ENCODE results near the gene BCAR3.

Gene BCAR3

GRCh38 chr1:93628681-93629080, 53.0 kb downstream of the BCAR3 start:
- H3K4me3 ChIP-seq (ENCODE audit: low read depth in 1 of 2, low read length in 2 of 2) = no peak overlapping the region
- no peak overlapping the region for H3K27ac ChIP-seq (ENCODE audit: low read length)
- H3K36me3 ChIP-seq (ENCODE audit: insufficient read depth, low read length) = no peaks in the 10 kb centered on the region
- no peak for TF ChIP-seq EZH2 (IDR thresholded peaks at IDR 0.05; ENCODE audit: borderline replicate concordance, low read depth, low read length, severe bottlenecking)
- no peak for TF ChIP-seq CTCF (IDR thresholded peaks at IDR 0.05; ENCODE audit: borderline replicate concordance, extremely low read depth, low read length, poor library complexity, severe bottlenecking)
- H2AFZ ChIP-seq (ENCODE audit: low read depth, low read length) = no peak overlapping the region
- no peak overlapping the region for H3K9ac ChIP-seq (ENCODE audit: low read depth, low read length)
- no peaks in the 10 kb centered on the region for H3K79me2 ChIP-seq (ENCODE audit: insufficient read depth, low read length)
- H3K4me1 ChIP-seq (ENCODE audit: insufficient read depth, low read length) = no peaks in the 10 kb centered on the region
- no peak overlapping the region for H3K4me2 ChIP-seq (ENCODE audit: insufficient read depth, low read length)
- no peaks in the 10 kb centered on the region for H3K27me3 ChIP-seq (ENCODE audit: insufficient read depth, low read length, poor library complexity)
- no peaks in the 10 kb centered on the region for H4K20me1 ChIP-seq (ENCODE audit: insufficient read depth, low read length)
- ATAC-seq (ENCODE audit: insufficient read depth, low read depth) (no peak), DNase-seq (no peak)
- H3K9me3 ChIP-seq (ENCODE audit: insufficient read depth, low read length, severe bottlenecking) = no peaks in the 10 kb centered on the region

DNA sequence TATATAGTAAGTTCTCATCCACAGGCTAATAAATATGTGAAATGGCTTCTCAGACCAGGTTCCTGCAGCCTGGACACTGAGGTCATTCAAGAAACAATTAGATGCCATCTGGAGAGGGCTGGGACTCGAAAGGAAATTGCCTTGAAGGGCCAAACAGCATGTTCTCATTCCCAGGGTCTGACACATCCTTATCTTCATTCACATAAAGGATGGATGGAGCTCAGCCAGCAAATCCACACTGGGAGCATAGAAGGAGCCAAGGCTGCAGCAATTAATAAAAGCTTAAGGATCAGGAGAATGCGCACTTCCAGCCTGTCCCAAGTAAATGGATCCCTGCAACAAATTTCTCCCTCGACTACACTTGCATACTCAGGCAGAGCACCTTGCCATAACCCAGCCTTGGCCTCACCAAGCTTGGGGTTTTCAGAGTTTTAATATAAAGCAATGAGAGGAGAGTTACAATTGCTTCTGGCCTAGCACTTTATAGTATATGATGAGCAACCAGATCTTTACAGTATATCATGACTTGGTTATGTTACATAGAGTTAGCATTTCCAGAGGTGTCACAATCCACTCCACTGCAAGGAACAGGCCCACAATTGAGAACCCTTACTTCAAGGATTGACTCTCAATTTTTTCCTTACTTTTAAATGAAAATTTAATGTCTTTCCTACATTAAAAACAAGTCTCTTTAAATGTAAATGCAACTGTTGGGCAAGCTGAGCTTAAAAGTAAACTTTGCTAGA, 55.9 kb downstream of the BCAR3 start:
- no peaks in the 10 kb centered on the region for H3K79me2 ChIP-seq (ENCODE audit: insufficient read depth, low read length)
- no peaks in the 10 kb centered on the region for H3K9me3 ChIP-seq (ENCODE audit: insufficient read depth, low read length, severe bottlenecking)
- ATAC-seq (ENCODE audit: insufficient read depth, low read depth) = no peak
- no peaks in the 10 kb centered on the region for H3K27me3 ChIP-seq (ENCODE audit: insufficient read depth, low read length, poor library complexity)
- no peaks in the 10 kb centered on the region for H4K20me1 ChIP-seq (ENCODE audit: insufficient read depth, low read length)
- H3K9ac ChIP-seq (ENCODE audit: low read depth, low read length) = no peak overlapping the region
- no peaks in the 10 kb centered on the region for H3K4me1 ChIP-seq (ENCODE audit: insufficient read depth, low read length)
- no peak for TF ChIP-seq EZH2 (IDR thresholded peaks at IDR 0.05; ENCODE audit: borderline replicate concordance, low read depth, low read length, severe bottlenecking)
- TF ChIP-seq CTCF (IDR thresholded peaks at IDR 0.05; ENCODE audit: borderline replicate concordance, extremely low read depth, low read length, poor library complexity, severe bottlenecking) = no peak
- no peak overlapping the region for H3K4me3 ChIP-seq (ENCODE audit: low read depth in 1 of 2, low read length in 2 of 2)
- DNase-seq = no peak
- H3K27ac ChIP-seq (ENCODE audit: low read length) = no peak overlapping the region
- no peaks in the 10 kb centered on the region for H3K36me3 ChIP-seq (ENCODE audit: insufficient read depth, low read length)
- H2AFZ ChIP-seq (ENCODE audit: low read depth, low read length) = no peak overlapping the region
- H3K4me2 ChIP-seq (ENCODE audit: insufficient read depth, low read length) = no peak overlapping the region

DNA sequence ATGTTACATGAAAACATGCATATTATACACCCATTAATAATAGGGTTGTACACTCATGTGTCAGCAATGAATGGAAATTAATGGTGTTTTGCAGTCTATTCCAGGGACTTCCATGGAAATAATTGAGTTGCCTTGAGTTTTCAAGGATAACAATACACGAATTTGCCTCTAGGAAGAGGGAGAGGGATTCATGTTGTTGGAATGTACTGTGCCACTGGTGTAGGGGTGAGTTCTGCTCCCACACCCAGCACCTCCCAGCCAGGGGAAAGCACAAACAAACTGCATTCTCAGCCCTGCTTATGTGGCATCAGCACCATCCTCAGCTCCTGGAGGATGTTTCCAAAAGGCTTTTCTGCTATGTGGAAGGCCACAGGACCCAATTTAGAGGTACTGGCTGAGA, 57.8 kb downstream of the BCAR3 start:
- no peaks in the 10 kb centered on the region for H3K36me3 ChIP-seq (ENCODE audit: insufficient read depth, low read length)
- H3K27me3 ChIP-seq (ENCODE audit: insufficient read depth, low read length, poor library complexity) = no peaks in the 10 kb centered on the region
- no peak overlapping the region for H3K9ac ChIP-seq (ENCODE audit: low read depth, low read length)
- no peak overlapping the region for H2AFZ ChIP-seq (ENCODE audit: low read depth, low read length)
- H3K27ac ChIP-seq (ENCODE audit: low read length) = no peak overlapping the region
- H4K20me1 ChIP-seq (ENCODE audit: insufficient read depth, low read length) = no peaks in the 10 kb centered on the region
- no peak overlapping the region for H3K4me2 ChIP-seq (ENCODE audit: insufficient read depth, low read length)
- DNase-seq = no peak
- no peak for ATAC-seq (ENCODE audit: insufficient read depth, low read depth)
- H3K9me3 ChIP-seq (ENCODE audit: insufficient read depth, low read length, severe bottlenecking) = no peaks in the 10 kb centered on the region
- TF ChIP-seq EZH2 (IDR thresholded peaks at IDR 0.05; ENCODE audit: borderline replicate concordance, low read depth, low read length, severe bottlenecking) (no peak), CTCF (IDR thresholded peaks at IDR 0.05; ENCODE audit: borderline replicate concordance, extremely low read depth, low read length, poor library complexity, severe bottlenecking) (no peak)
- no peaks in the 10 kb centered on the region for H3K4me1 ChIP-seq (ENCODE audit: insufficient read depth, low read length)
- no peaks in the 10 kb centered on the region for H3K79me2 ChIP-seq (ENCODE audit: insufficient read depth, low read length)
- H3K4me3 ChIP-seq (ENCODE audit: low read depth in 1 of 2, low read length in 2 of 2) = no peak overlapping the region
